GM19351 (cell line): ENCODE measurements around the gene SPATA31A6.
"Not testable (repeated sequence)": the region's sequence is repeated elsewhere in the genome, so short reads cannot be mapped to it uniquely, and the experiment has no call there.

ENCODE experiments used
- ATAC-seq: cut with Tn5 transposase; IDR thresholded peaks from one replicate; pipeline ENCODE4 v1.9.1; 2021; ENCODE audit warnings: mild to moderate bottlenecking, moderate library complexity; ENCODE audit not compliant: unreplicated experiment

SPATA31A6 gene

DNA sequence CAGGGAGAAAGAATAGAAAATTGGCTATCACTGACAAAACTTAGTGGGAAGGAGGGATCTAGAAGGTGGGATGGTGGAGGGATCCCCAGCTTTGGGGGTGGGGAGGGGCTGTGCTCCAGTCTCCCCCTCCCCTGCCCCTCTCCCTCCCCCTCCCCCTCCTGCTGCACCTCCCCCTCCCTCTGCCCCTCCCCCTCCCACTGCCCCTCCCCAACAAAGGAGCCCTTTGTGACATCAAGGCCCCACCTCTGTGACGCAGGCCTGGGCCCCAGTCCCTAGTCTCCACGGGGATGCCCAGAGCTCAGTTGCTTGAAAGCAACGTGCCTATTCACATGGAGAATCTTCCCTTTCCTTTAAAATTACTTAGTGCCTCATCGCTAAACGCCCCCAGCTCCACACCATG, at the start of gene SPATA31A6:
Gene SPATA31A6, plus strand, starts transcription at position 301 of the 400 bp plus-strand sequence. Its CDS starts 29 bp downstream, at position 330.
- not testable (repeated sequence) for ATAC-seq

DNA sequence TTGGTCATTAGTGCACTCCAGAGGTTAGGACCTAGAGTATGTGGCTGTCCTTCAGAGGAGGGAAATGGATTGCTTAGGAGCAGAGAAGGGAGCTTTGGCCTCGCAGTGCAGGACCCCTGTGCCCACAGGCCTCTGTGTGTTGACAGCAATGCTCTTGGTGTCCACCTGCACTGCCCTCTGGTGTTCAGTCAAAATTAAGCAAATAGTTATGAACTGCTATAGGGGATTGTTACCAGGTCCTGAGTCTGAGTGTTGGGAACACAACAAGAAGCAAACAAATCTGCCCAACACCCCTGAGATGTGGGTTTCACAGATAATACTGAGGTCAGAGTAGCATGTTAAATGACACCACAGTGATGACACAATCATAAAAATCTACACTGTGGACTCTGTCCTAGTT, 23.2 kb upstream of the SPATA31A6 start:
- ATAC-seq: not testable (repeated sequence)

GRCh38 chr9:42219861-42220260, 36.4 kb downstream of the SPATA31A6 start:
- not testable (repeated sequence) for ATAC-seq

DNA sequence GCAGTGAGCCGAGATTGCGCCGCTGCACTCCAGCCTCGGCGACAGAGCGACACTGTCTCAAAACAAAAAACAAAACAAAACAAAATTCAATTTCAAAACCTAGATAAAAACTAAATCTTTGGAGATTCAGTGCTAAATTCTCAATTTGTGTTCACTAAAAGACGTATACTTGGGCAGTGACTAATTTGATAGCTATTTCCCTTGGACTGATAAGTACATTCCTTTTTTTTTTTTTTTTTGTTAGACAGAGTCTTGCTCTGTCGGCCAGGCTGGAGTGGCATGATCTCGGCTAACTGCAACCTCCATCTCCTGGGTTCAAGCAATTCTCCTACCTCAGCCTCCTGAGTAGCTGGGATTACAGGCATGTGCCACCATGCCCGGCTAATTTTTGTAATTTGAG, 39.8 kb downstream of the SPATA31A6 start:
- not testable (repeated sequence) for ATAC-seq

DNA sequence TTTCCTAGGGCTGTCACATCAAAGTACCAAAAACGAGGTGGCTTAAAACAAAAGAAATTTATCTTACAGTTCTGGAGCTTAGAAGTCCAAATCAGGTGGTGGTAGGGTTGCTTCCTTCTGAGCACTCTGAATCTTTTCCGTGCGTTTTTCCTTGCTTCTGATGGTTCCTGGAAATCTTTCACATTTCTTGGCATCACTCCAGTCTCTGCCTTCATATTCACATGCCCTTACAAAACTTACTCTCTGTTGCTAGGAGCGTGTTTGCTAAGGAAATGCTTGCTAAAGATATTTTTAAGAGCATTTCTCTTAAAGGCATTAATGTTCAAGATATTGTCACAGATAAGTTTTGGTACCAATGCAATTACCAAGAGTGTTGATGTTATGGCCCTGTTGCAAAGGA, 49.6 kb downstream of the SPATA31A6 start:
- ATAC-seq: not testable (repeated sequence)

DNA sequence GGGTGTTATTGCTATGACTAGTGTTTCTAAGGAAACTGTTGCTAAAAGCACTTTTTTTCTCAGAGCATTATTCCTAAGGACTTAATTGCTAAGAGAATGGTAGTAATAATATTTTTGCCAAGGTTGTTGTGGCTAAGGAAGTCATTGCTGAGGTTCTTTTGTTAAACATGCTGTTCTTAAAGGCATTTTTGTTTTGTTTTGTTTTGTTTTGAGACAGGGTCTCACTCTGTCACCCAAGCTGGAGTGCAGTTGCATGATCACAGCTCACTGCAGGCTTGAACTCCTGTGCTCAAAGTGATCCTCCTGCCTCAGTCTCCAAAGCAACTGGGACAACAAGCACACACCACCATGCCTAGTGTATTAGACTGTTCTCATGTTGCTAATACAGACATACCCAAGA, 51.2 kb downstream of the SPATA31A6 start:
- ATAC-seq: not testable (repeated sequence)

GRCh38 chr9:42235352-42235991, 52.0 kb downstream of the SPATA31A6 start:
- not testable (repeated sequence) for ATAC-seq

- ATAC-seq: not testable (repeated sequence)
These were observed 52.6 kb downstream of the SPATA31A6 start for GRCh38 chr9:42236097-42236496.

GRCh38 chr9:42237381-42237780, 53.9 kb downstream of the SPATA31A6 start:
- not testable (repeated sequence) for ATAC-seq

- ATAC-seq: not testable (repeated sequence)
These were observed 55.4 kb downstream of the SPATA31A6 start for GRCh38 chr9:42238862-42239261.
